Vagina (tissue), 2 donors: ENCODE data around the gene PRKCE. TPM values are rescaled to one million over a fixed set of nuclear protein-coding genes. Genes with fewer than 3 reads are reported as not detected.

Experiments
- DNase-seq, 2 donors: peaks; one replicate each; pipeline ENCODE4 v3.0.0-alpha.2; 2017; ENCODE audit errors: extremely low spot score in 2 of 2
- H3K27ac ChIP-seq: fragments of 200-600 bp; sonication (generic); one replicate; pipeline ENCODE4 v1.5.1; 2019
- H3K27me3 ChIP-seq: fragments of 200-600 bp; sonication (generic); one replicate; pipeline ENCODE4 v1.5.1; 2019
- H3K36me3 ChIP-seq, 2 donors: fragments of 200-600 bp; sonication (generic); one replicate each; pipeline ENCODE4 v1.5.1; 2017 to 2019
- H3K4me1 ChIP-seq: fragments of 200-600 bp; sonication (generic); one replicate; pipeline ENCODE4 v1.5.1; 2019
- H3K4me3 ChIP-seq, 2 donors: fragments of 200-600 bp; sonication (generic); 1 replicate in 1 of 2; 2 replicates in 1 of 2; pipeline ENCODE4 v1.5.1; 2016 to 2019
- H3K9me3 ChIP-seq: fragments of 200-600 bp; sonication (generic); one replicate; pipeline ENCODE4 v1.5.1; 2019
- CTCF ChIP-seq, 3 experiments: fragments of 450-650 bp in 2 of 3; fragments of 200-600 bp in 1 of 3; sonication (generic) in 1 of 3; IDR thresholded peaks; one replicate each; pipeline ENCODE4 v1.5.1; 2017 to 2019; ENCODE audit warnings: antibody characterized with exemption in 3 of 3, mild to moderate bottlenecking in 2 of 3, moderate library complexity in 2 of 3
- POLR2A ChIP-seq, 2 donors: fragments of 450-650 bp; IDR thresholded peaks; one replicate each; pipeline ENCODE4 v1.6.1; 2017; ENCODE audit warnings: antibody characterized with exemption in 2 of 2, mild to moderate bottlenecking in 2 of 2, moderate library complexity in 2 of 2
- POLR2AphosphoS5 ChIP-seq, 2 donors: sonication (generic); formaldehyde crosslinking; IDR thresholded peaks; one replicate each; pipeline ENCODE4 v1.9.0; 2017; ENCODE audit warnings: antibody characterized with exemption in 2 of 2, mild to moderate bottlenecking in 2 of 2, low read depth in 1 of 2; ENCODE audit not compliant: insufficient read depth in 1 of 2
- intact Hi-C: fragments of 100-400 bp; cut with DNase I; formaldehyde crosslinking; loops from one replicate; pipeline ENCODE4 v1.15.1; 2023
- total RNA-seq: library from RNA; depleted of rRNA; stranded (reverse); fragments of >200 nt; gene quantifications from one replicate; pipeline ENCODE4 v1.2.3, GENCODE V29; 2016

Gene PRKCE
- total RNA-seq, 1 donor from 2014 or later: 11.8 TPM

- H3K27me3 ChIP-seq: no peaks in the 10 kb centered on the region
- TF ChIP-seq POLR2A (IDR thresholded peaks at IDR 0.05) (no peak), CTCF (IDR thresholded peaks at IDR 0.05) (no peak), POLR2AphosphoS5 (IDR thresholded peaks at IDR 0.05; ENCODE audit: insufficient read depth in 1 of 2, low read depth in 1 of 2) (no peak)
- intact Hi-C loops: no loop called here
Measured at GRCh38 chr2:46072101-46072820, 420.8 kb downstream of the PRKCE start.

GRCh38 chr2:46073540-46074046, 422.1 kb downstream of the PRKCE start:
- no peaks in the 10 kb centered on the region for H3K27me3 ChIP-seq
- peaks cover 25% of the 10 kb centered on the region for H3K4me1 ChIP-seq
- no peak for TF ChIP-seq POLR2A (IDR thresholded peaks at IDR 0.05)
- no peak for TF ChIP-seq CTCF (IDR thresholded peaks at IDR 0.05)
- peak in 1 of 2 donors; percentile 41 for TF ChIP-seq POLR2AphosphoS5 (IDR thresholded peaks at IDR 0.05; ENCODE audit: insufficient read depth in 1 of 2, low read depth in 1 of 2)
- peak overlapping the region; percentile 56 for H3K27ac ChIP-seq
- intact Hi-C loops: no loop called here
- no peaks in the 10 kb centered on the region for H3K36me3 ChIP-seq
- no peak overlapping the region for H3K4me3 ChIP-seq
- no peak for DNase-seq
- H3K9me3 ChIP-seq: no peaks in the 10 kb centered on the region

More at GRCh38 chr2:46072101-46072820, 420.8 kb downstream of the PRKCE start:
- Histone ChIP-seq H3K4me3 (no peak overlapping the region), H3K9me3 (no peaks in the 10 kb centered on the region), H3K27ac (peak overlapping the region; percentile 56), H3K4me1 (peaks cover 25% of the 10 kb centered on the region), H3K36me3 (no peaks in the 10 kb centered on the region)
- DNase-seq: no peak

- Histone ChIP-seq H3K9me3 (no peaks in the 10 kb centered on the region), H3K4me3 (no peak overlapping the region), H3K27ac (no peak overlapping the region), H3K36me3 (no peaks in the 10 kb centered on the region), H3K4me1 (peaks cover 25% of the 10 kb centered on the region), H3K27me3 (no peaks in the 10 kb centered on the region)
- TF ChIP-seq POLR2A (IDR thresholded peaks at IDR 0.05) (no peak), CTCF (IDR thresholded peaks at IDR 0.05) (no peak), POLR2AphosphoS5 (IDR thresholded peaks at IDR 0.05; ENCODE audit: insufficient read depth in 1 of 2, low read depth in 1 of 2) (no peak)
- intact Hi-C loops: no loop called here
- DNase-seq: no peak
Measured at GRCh38 chr2:46074501-46074900, 423.0 kb downstream of the PRKCE start.

- no peak for DNase-seq
- H3K4me3 ChIP-seq: no peak overlapping the region
- TF ChIP-seq CTCF (IDR thresholded peaks at IDR 0.05) (no peak), POLR2AphosphoS5 (IDR thresholded peaks at IDR 0.05; ENCODE audit: insufficient read depth in 1 of 2, low read depth in 1 of 2) (no peak), POLR2A (IDR thresholded peaks at IDR 0.05) (no peak)
- H3K27me3 ChIP-seq: no peaks in the 10 kb centered on the region
- intact Hi-C loops: no loop called here
- peak overlapping the region; percentile 62 for H3K27ac ChIP-seq
- H3K9me3 ChIP-seq: no peaks in the 10 kb centered on the region
- H3K36me3 ChIP-seq: no peaks in the 10 kb centered on the region
- H3K4me1 ChIP-seq: peaks cover 25% of the 10 kb centered on the region
Measured at GRCh38 chr2:46075848-46076247, 424.4 kb downstream of the PRKCE start.

- intact Hi-C loops: no loop called here
- Histone ChIP-seq H3K27ac (peak overlapping the region; percentile 62), H3K4me3 (no peak overlapping the region), H3K36me3 (no peaks in the 10 kb centered on the region), H3K9me3 (no peaks in the 10 kb centered on the region), H3K4me1 (peaks cover 25% of the 10 kb centered on the region), H3K27me3 (no peaks in the 10 kb centered on the region)
- TF ChIP-seq POLR2A (IDR thresholded peaks at IDR 0.05): no peak
- peak in 1 of 2 donors; percentile 48 for TF ChIP-seq POLR2AphosphoS5 (IDR thresholded peaks at IDR 0.05; ENCODE audit: insufficient read depth in 1 of 2, low read depth in 1 of 2)
- no peak for DNase-seq
Measured at GRCh38 chr2:46076251-46076650, 424.8 kb downstream of the PRKCE start.
